GM12872 (cell line): ENCODE measurements around the gene PSD2.

ENCODE experiments used
- CTCF ChIP-seq: IDR thresholded peaks from 3 replicates; pipeline ENCODE4 v1.5.1; 2011; ENCODE audit warnings: low read depth, mild to moderate bottlenecking, low read length, moderate library complexity; ENCODE audit not compliant: insufficient read depth

Gene PSD2

GRCh38 chr5:139752506-139753473, 42.8 kb upstream of the PSD2 start:
- no peak for TF ChIP-seq CTCF

GRCh38 chr5:139755892-139756671, 39.5 kb upstream of the PSD2 start:
- TF ChIP-seq CTCF = no peak

GRCh38 chr5:139756971-139757370, 38.6 kb upstream of the PSD2 start:
- no peak for TF ChIP-seq CTCF

- TF ChIP-seq CTCF = no peak
These were observed 37.7 kb upstream of the PSD2 start for GRCh38 chr5:139757727-139758509.

GRCh38 chr5:139758510-139759075, 37.0 kb upstream of the PSD2 start:
- no peak for TF ChIP-seq CTCF

GRCh38 chr5:139759219-139759721, 36.3 kb upstream of the PSD2 start:
- no peak for TF ChIP-seq CTCF
